C4-2B (cell line): ENCODE measurements around the gene CLIC1.

Experiments used
- H3K27ac ChIP-seq: fragments of 450-650 bp; 2 replicates; pipeline ENCODE4 v1.5.1; 2017
- ZFX ChIP-seq: fragments of 450-650 bp; IDR thresholded peaks from 2 replicates; pipeline ENCODE4 v1.6.1; 2017
- TF ChIP-seq, protein P1 (sequence below): fragments of 450-650 bp; conservative IDR thresholded peaks from 2 replicates; pipeline ENCODE4 v1.5.1; 2017; ENCODE audit warnings: mild to moderate bottlenecking

The CLIC1 gene

DNA sequence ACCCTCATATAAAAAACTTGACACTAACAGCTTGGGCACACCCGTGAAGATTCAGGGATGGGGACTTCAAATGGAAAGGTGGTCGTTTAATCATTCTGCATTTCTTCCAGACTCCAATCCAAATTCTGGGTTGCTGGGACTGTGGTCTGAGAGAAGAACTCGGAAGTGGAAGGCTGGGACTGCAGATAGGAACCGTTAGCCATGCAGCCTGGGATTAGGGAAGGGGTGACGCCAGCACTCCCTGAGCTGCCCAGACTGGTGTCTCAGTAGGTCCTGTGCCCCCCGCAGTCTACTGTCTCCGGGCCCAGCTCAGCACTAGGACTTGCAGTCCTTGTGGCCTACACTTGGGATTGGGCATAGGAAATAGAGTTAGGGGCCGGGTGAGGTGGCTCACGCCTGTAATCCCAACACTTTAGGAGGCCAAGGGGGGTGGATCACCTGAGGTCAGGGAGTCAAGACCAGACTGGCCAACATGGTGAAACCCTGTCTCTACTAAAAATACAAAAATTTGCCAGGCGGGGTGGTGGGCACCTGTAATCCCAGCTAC, 511 bp upstream of the CLIC1 start:
- H3K27ac ChIP-seq, result peak overlapping the region; percentile 95
- no peak for TF ChIP-seq ZFX
- TF ChIP-seq, protein P1, sequence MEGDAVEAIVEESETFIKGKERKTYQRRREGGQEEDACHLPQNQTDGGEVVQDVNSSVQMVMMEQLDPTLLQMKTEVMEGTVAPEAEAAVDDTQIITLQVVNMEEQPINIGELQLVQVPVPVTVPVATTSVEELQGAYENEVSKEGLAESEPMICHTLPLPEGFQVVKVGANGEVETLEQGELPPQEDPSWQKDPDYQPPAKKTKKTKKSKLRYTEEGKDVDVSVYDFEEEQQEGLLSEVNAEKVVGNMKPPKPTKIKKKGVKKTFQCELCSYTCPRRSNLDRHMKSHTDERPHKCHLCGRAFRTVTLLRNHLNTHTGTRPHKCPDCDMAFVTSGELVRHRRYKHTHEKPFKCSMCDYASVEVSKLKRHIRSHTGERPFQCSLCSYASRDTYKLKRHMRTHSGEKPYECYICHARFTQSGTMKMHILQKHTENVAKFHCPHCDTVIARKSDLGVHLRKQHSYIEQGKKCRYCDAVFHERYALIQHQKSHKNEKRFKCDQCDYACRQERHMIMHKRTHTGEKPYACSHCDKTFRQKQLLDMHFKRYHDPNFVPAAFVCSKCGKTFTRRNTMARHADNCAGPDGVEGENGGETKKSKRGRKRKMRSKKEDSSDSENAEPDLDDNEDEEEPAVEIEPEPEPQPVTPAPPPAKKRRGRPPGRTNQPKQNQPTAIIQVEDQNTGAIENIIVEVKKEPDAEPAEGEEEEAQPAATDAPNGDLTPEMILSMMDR, result no peak

DNA sequence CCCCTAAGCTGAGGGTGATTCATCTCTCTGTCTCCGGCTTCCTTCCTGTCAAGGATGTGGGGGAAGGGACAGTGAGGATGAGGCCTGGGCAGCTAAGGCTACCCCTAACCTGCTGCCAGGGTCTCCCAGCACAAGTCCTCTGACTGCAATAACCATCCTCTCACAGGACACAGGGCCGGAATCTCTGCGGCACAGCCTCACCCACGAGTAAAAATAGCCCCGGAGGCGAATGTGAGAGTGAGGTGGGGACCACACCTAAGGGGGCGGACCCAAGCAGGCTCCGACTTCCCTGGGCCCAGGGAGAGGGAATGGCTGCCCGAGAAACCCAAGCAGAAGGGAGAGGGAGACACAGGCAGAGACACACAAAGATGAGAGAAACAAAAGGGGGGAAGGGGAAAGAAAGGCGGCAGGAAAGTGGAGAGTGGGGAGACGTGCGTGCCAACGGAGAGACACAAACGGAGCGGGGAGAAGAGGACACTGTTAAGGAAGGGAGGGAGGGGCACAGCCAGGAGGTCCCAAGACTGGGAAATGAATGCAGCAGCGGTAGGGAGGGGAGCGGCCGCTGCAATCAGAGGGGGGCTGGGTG, 1.4 kb downstream of the CLIC1 start:
- TF ChIP-seq ZFX, result no peak
- TF ChIP-seq, protein P1, result no peak
- peak overlapping the region; percentile 95 for H3K27ac ChIP-seq

DNA sequence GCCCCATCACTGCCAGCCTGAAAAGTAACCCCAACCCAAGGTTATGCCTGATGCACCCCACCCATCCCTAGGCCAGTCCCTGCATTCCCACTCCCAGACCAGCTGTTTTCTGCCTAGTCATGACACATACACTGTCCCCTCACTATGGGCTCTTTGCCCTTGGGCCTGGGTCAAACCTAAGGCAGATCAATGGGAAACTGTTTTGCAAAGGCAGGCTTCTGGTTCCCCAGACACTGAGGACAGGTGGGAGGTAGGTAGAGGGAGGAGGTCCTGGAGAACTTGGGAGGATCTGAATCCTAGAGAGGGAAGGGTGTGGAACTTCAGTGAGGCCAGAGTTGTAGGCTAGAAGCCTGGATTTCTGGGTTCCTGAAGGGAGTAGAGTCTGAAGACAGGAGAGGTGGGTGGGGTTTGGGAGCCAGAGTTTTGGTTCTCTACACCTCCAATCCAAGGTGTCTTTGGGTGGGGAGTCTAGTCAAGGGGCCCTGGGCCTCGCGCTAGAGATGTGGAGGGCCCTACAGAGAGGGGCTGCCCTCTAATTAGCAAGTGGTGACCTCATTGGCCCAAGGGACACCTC, 2.0 kb downstream of the CLIC1 start:
- TF ChIP-seq, protein P1, result no peak
- no peak for TF ChIP-seq ZFX
- peak overlapping the region; percentile 95 for H3K27ac ChIP-seq

DNA sequence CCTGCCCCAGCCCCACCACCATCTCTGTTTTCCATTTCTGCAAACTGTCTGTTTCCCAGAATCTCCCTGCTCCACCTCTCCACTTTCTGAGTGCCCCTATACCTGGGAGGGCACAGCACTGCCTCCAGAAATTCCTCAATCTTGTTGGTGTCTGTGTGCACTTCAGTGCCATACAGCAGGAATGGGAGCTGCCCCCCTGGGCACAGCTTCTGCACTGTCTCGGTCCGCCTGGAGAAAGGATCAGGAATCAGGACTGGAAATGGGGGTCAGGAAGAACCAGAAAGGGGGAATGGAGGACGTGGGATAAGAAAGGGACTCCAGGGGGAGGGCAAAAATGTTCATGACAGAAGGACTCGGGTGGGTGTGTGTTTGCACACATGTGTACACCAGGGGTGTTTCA, 2.6 kb downstream of the CLIC1 start:
- no peak for TF ChIP-seq ZFX
- TF ChIP-seq, protein P1, result no peak
- peak overlapping the region; percentile 95 for H3K27ac ChIP-seq

DNA sequence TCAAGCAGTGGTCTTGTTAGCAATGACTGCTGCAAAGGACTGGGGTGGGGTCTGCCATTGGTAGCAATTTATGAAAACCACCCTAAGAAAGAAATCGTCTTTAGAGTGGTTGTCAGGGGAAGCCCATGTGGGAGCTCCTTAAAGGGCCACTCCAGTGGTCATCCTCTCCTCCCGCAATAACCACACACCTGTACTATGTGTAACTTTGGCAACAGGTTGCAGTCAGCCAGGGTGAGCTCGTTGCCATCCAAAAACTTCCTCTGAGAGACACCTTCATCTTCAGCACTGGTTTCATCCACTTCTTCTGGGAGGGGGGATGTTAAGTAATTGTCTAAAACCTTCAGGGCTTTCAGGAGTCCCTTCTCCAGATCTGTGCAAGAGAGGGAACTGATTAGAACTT, 4.3 kb downstream of the CLIC1 start:
- no peak overlapping the region for H3K27ac ChIP-seq

DNA sequence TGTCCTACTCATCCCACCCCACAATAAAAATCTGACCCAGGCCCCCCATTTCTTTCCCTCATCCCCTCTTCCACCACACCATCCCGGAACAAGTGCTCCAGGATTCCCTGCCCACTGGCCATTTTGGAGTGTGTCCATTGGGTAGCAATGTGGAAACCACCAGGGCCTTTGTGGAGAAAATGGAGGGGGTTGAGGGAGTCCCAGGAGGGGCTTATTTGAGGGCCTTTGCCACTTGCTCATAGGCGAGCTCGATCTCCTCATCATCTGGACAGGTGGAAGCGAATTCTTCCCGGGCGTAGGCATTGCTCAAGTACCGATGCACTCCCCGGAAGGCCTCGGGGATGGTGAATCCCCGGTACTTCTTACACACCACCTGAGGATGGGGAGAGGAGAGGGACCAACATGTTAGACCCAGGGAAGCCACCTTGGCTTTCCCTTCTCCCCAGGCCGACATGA, 5.7 kb downstream of the CLIC1 start:
- no peak overlapping the region for H3K27ac ChIP-seq
- TF ChIP-seq, protein P1, result no peak
- TF ChIP-seq ZFX, result no peak

More for the DNA sequence above, 4.3 kb downstream of the CLIC1 start:
- TF ChIP-seq, protein P1, result no peak
- TF ChIP-seq ZFX, result no peak

DNA sequence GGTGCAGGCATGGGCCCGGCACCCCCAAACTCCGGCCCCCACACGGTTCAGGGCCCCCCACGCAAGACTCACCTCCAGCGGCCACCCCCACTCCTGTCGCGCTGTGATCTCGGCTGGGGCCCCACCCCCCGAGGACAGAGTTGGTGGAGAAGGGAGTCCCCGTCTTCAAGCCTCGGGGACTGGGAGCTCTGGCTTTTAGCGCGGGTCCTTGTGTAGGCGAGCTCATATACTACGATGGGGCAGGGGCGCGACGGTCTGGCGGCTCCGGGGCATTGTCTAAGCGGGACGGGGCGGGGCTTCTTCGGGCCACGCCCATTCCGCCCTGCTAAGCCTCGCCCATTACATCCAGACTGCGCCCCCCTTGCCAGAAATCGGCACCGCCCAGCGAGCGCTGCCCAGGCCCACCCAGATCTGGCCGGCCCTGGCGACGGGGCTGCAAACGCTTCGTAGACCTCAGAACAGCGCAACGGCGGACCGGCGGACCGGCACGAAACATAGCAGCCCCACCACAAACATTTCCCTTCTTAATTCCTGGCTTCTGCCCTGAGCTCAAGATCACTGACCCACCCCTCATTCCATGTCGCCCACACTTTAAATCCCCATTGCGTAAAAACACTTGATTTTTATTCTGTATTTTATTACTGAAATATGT, 6.2 kb downstream of the CLIC1 start:
- peak overlapping the region; percentile 68 for H3K27ac ChIP-seq
- TF ChIP-seq, protein P1, result no peak
- TF ChIP-seq ZFX, result no peak
